ENCODE measurements around the gene LIMCH1.

- TF ChIP-seq POLR2A (IDR thresholded peaks at IDR 0.05; ENCODE audit: extremely low read depth, insufficient read length) (no peak), CTCF (IDR thresholded peaks at IDR 0.05; ENCODE audit: low read depth, low read length) (no peak)
Measured at GRCh38 chr4:41643331-41643730, 105.4 kb downstream of the LIMCH1 start.

Data from NB4 (cell line).